Mucosa of stomach (tissue), 1 donor: Measurements from ENCODE around the gene ZNF70.
A peak's percentile ranks its signal among the peaks of the same experiment; 100 is the strongest.
"Not testable (repeated sequence)": the region's sequence is repeated elsewhere in the genome, so short reads cannot be mapped to it uniquely, and the experiment has no call there.

ENCODE experiments used
- H3K27me3 ChIP-seq: one replicate; pipeline ENCODE4 v1.7.0; 2013; ENCODE audit warnings: mild to moderate bottlenecking, low read length; ENCODE audit not compliant: control insufficient read depth, insufficient read depth
- H3K36me3 ChIP-seq: one replicate; pipeline ENCODE4 v1.7.0; 2013; ENCODE audit warnings: low read length; ENCODE audit not compliant: control insufficient read depth, insufficient read depth
- H3K4me1 ChIP-seq: one replicate; pipeline ENCODE4 v1.7.0; 2013; ENCODE audit warnings: mild to moderate bottlenecking, low read length; ENCODE audit not compliant: control insufficient read depth, insufficient read depth
- H3K4me3 ChIP-seq: one replicate; pipeline ENCODE4 v1.7.0; 2013; ENCODE audit warnings: low read length
- H3K9ac ChIP-seq: one replicate; pipeline ENCODE4 v1.7.0; 2013; ENCODE audit warnings: mild to moderate bottlenecking, low read length, moderate library complexity
- H3K9me3 ChIP-seq: one replicate; pipeline ENCODE4 v1.7.0; 2013; ENCODE audit warnings: mild to moderate bottlenecking, low read length, moderate library complexity; ENCODE audit not compliant: control insufficient read depth
- donor health status: Pancreatic carcinoma.

Gene ZNF70

GRCh38 chr22:23751441-23751996, 607 bp upstream of the ZNF70 start:
- H3K4me1 ChIP-seq: peaks cover 18% of the 10 kb centered on the region
- peak overlapping the region; percentile 94 for H3K9ac ChIP-seq
- no peaks in the 10 kb centered on the region for H3K27me3 ChIP-seq
- H3K9me3 ChIP-seq: no peaks in the 10 kb centered on the region
- H3K36me3 ChIP-seq: no peaks in the 10 kb centered on the region
- peak overlapping the region; percentile 66 for H3K4me3 ChIP-seq

GRCh38 chr22:23750367-23750713, 572 bp downstream of the ZNF70 start:
- H3K4me1 ChIP-seq: peaks cover 29% of the 10 kb centered on the region
- H3K9ac ChIP-seq: peak overlapping the region; percentile 76
- peak overlapping the region; percentile 66 for H3K4me3 ChIP-seq
- H3K36me3 ChIP-seq: no peaks in the 10 kb centered on the region
- no peaks in the 10 kb centered on the region for H3K27me3 ChIP-seq
- no peaks in the 10 kb centered on the region for H3K9me3 ChIP-seq

GRCh38 chr22:23749841-23750301, 1.0 kb downstream of the ZNF70 start:
- Histone ChIP-seq H3K9me3 (no peaks in the 10 kb centered on the region), H3K27me3 (no peaks in the 10 kb centered on the region), H3K4me1 (peaks cover 29% of the 10 kb centered on the region), H3K36me3 (peaks cover 1% of the 10 kb centered on the region), H3K4me3 (no peak overlapping the region), H3K9ac (no peak overlapping the region)

GRCh38 chr22:23745791-23746190, 5.1 kb downstream of the ZNF70 start:
- H3K4me1 ChIP-seq: peaks cover 22% of the 10 kb centered on the region
- H3K36me3 ChIP-seq: peaks cover 15% of the 10 kb centered on the region

GRCh38 chr22:23744485-23744884, 6.4 kb downstream of the ZNF70 start:
- H3K36me3 ChIP-seq: peaks cover 15% of the 10 kb centered on the region
- no peaks in the 10 kb centered on the region for H3K9me3 ChIP-seq
- no peak overlapping the region for H3K9ac ChIP-seq
- H3K4me1 ChIP-seq: peaks cover 11% of the 10 kb centered on the region
- H3K27me3 ChIP-seq: no peaks in the 10 kb centered on the region
- no peak overlapping the region for H3K4me3 ChIP-seq

More at GRCh38 chr22:23745791-23746190, 5.1 kb downstream of the ZNF70 start:
- H3K9me3 ChIP-seq: no peaks in the 10 kb centered on the region
- no peak overlapping the region for H3K9ac ChIP-seq
- H3K4me3 ChIP-seq: no peak overlapping the region
- H3K27me3 ChIP-seq: no peaks in the 10 kb centered on the region

- Histone ChIP-seq H3K9ac (no peak overlapping the region), H3K36me3 (peaks cover 15% of the 10 kb centered on the region), H3K27me3 (no peaks in the 10 kb centered on the region), H3K4me1 (peaks cover 10% of the 10 kb centered on the region), H3K4me3 (no peak overlapping the region), H3K9me3 (no peaks in the 10 kb centered on the region)
Observed at GRCh38 chr22:23744001-23744400, 6.9 kb downstream of the ZNF70 start.

GRCh38 chr22:23743303-23743705, 7.6 kb downstream of the ZNF70 start:
- Histone ChIP-seq H3K9me3 (no peaks in the 10 kb centered on the region), H3K9ac (no peak overlapping the region), H3K4me3 (no peak overlapping the region), H3K4me1 (peaks cover 10% of the 10 kb centered on the region), H3K27me3 (no peaks in the 10 kb centered on the region), H3K36me3 (peaks cover 15% of the 10 kb centered on the region)

GRCh38 chr22:23742505-23743264, 8.2 kb downstream of the ZNF70 start:
- Histone ChIP-seq H3K4me3 (no peak overlapping the region), H3K36me3 (peaks cover 15% of the 10 kb centered on the region), H3K27me3 (no peaks in the 10 kb centered on the region), H3K9me3 (no peaks in the 10 kb centered on the region), H3K4me1 (peaks cover 10% of the 10 kb centered on the region), H3K9ac (no peak overlapping the region)

GRCh38 chr22:23737696-23738095, 13.2 kb downstream of the ZNF70 start:
- no peaks in the 10 kb centered on the region for H3K27me3 ChIP-seq
- H3K36me3 ChIP-seq: no peaks in the 10 kb centered on the region
- H3K4me3 ChIP-seq: no peak overlapping the region
- no peak overlapping the region for H3K9ac ChIP-seq
- no peaks in the 10 kb centered on the region for H3K9me3 ChIP-seq
- no peaks in the 10 kb centered on the region for H3K4me1 ChIP-seq

- H3K4me1 ChIP-seq, H3K9ac ChIP-seq, H3K4me3 ChIP-seq, H3K36me3 ChIP-seq, H3K9me3 ChIP-seq, H3K27me3 ChIP-seq: not testable (repeated sequence)
Observed at GRCh38 chr22:23728108-23728507, 22.8 kb downstream of the ZNF70 start.

GRCh38 chr22:23722724-23723123, 28.2 kb downstream of the ZNF70 start:
- Histone ChIP-seq H3K4me3 (no peak overlapping the region), H3K36me3 (no peaks in the 10 kb centered on the region), H3K9ac (no peak overlapping the region), H3K4me1 (no peaks in the 10 kb centered on the region), H3K27me3 (no peaks in the 10 kb centered on the region), H3K9me3 (no peaks in the 10 kb centered on the region)

GRCh38 chr22:23722160-23722559, 28.8 kb downstream of the ZNF70 start:
- Histone ChIP-seq H3K27me3 (no peaks in the 10 kb centered on the region), H3K9me3 (no peaks in the 10 kb centered on the region), H3K4me3 (no peak overlapping the region), H3K4me1 (peaks cover 4% of the 10 kb centered on the region), H3K36me3 (no peaks in the 10 kb centered on the region), H3K9ac (no peak overlapping the region)
